Thoracic aorta (tissue), 2 donors: ENCODE measurements around the gene MXD3. TPM values are rescaled to one million over a fixed set of nuclear protein-coding genes. Genes with fewer than 3 reads are reported as not detected.

ENCODE experiments used
- ATAC-seq: fragments of 150-250 bp; one replicate; pipeline ENCODE4 v1.8.0; 2017; ENCODE audit warnings: low read depth; ENCODE audit not compliant: insufficient number of reproducible peaks, low FRiP score
- DNase-seq: peaks from one replicate; pipeline ENCODE4 v3.0.0-alpha.2; 2020; ENCODE audit warnings: low spot score
- H3K27ac ChIP-seq, 2 donors: fragments of 200-600 bp; sonication (generic); 1 replicate in 1 of 2; 2 replicates in 1 of 2; pipeline ENCODE4 v1.5.1; 2016; ENCODE audit warnings: mild to moderate bottlenecking in 2 of 2, moderate library complexity in 2 of 2
- H3K27me3 ChIP-seq: fragments of 200-600 bp; sonication (generic); replicated peaks from 2 replicates; pipeline ENCODE4 v1.6.0; 2016; ENCODE audit warnings: mild to moderate bottlenecking; ENCODE audit not compliant: insufficient read depth
- H3K36me3 ChIP-seq: fragments of 200-600 bp; sonication (generic); one replicate; pipeline ENCODE4 v1.5.1; 2016
- H3K4me1 ChIP-seq, 2 donors: fragments of 200-600 bp; sonication (generic); 1 replicate in 1 of 2; 2 replicates in 1 of 2; pipeline versions ENCODE4 v1.5.1 to v1.6.0; 2016; ENCODE audit warnings: low read depth in 2 of 2, mild to moderate bottlenecking in 1 of 2; ENCODE audit not compliant: control insufficient read depth in 1 of 2
- H3K4me3 ChIP-seq: fragments of 200-600 bp; sonication (generic); 2 replicates; pipeline ENCODE4 v1.5.1; 2016; ENCODE audit warnings: mild to moderate bottlenecking
- H3K9me3 ChIP-seq: fragments of 200-600 bp; sonication (generic); 2 replicates; pipeline ENCODE4 v1.5.1; 2016
- CTCF ChIP-seq: fragments of 200-600 bp; sonication (generic); IDR thresholded peaks from one replicate; pipeline ENCODE4 v1.5.1; 2019; ENCODE audit warnings: antibody characterized with exemption
- total RNA-seq, 2 donors: library from RNA; depleted of rRNA; stranded (reverse); fragments of >200 nt; gene quantifications; one replicate each; pipeline versions ENCODE4 v1.1.0 to v1.2.3, GENCODE V29; 2016

Gene MXD3
- total RNA-seq, 2 donors from 2014 or later = 11.9 to 17.6 TPM

GRCh38 chr5:177316005-177316404 lies 4.3 kb upstream of the MXD3 start:
- no peak for DNase-seq
- no peak for ATAC-seq
- Histone ChIP-seq H3K9me3 (no peaks in the 10 kb centered on the region), H3K27ac (no peak overlapping the region), H3K4me3 (no peak overlapping the region), H3K36me3 (peaks cover 2% of the 10 kb centered on the region), H3K27me3 (no peaks in the 10 kb centered on the region), H3K4me1 (peaks cover 5 to 19% of the 10 kb centered on the region in 2 donors)
- TF ChIP-seq CTCF = no peak

- H3K36me3 ChIP-seq = no peaks in the 10 kb centered on the region
- H3K27me3 ChIP-seq = no peaks in the 10 kb centered on the region
- no peak for DNase-seq
- no peak overlapping the region for H3K27ac ChIP-seq
- no peaks in the 10 kb centered on the region for H3K9me3 ChIP-seq
- peaks cover 5 to 23% of the 10 kb centered on the region in 2 donors for H3K4me1 ChIP-seq
- no peak for TF ChIP-seq CTCF
- H3K4me3 ChIP-seq = no peak overlapping the region
- ATAC-seq = no peak
Measured at GRCh38 chr5:177315411-177315810, 3.7 kb upstream of the MXD3 start.

GRCh38 chr5:177314376-177315342 lies 3.0 kb upstream of the MXD3 start:
- Histone ChIP-seq H3K27ac (no peak overlapping the region), H3K4me1 (peaks cover 5 to 23% of the 10 kb centered on the region in 2 donors), H3K27me3 (no peaks in the 10 kb centered on the region), H3K4me3 (no peak overlapping the region), H3K36me3 (no peaks in the 10 kb centered on the region), H3K9me3 (no peaks in the 10 kb centered on the region)
- DNase-seq (no peak), ATAC-seq (no peak)
- TF ChIP-seq CTCF = no peak

GRCh38 chr5:177313561-177314259 lies 2.0 kb upstream of the MXD3 start:
- no peak for TF ChIP-seq CTCF

GRCh38 chr5:177312649-177313181 lies 1.0 kb upstream of the MXD3 start:
- no peak for TF ChIP-seq CTCF
- Histone ChIP-seq H3K27ac (no peak overlapping the region), H3K4me1 (peaks cover 5 to 23% of the 10 kb centered on the region in 2 donors), H3K9me3 (no peaks in the 10 kb centered on the region), H3K4me3 (peak overlapping the region; percentile 90), H3K27me3 (no peaks in the 10 kb centered on the region), H3K36me3 (no peaks in the 10 kb centered on the region)
- no peak for ATAC-seq
- DNase-seq = no peak

More at GRCh38 chr5:177313561-177314259, 2.0 kb upstream of the MXD3 start:
- Histone ChIP-seq H3K27me3 (no peaks in the 10 kb centered on the region), H3K9me3 (no peaks in the 10 kb centered on the region), H3K4me1 (peaks cover 5 to 23% of the 10 kb centered on the region in 2 donors), H3K4me3 (no peak overlapping the region), H3K27ac (no peak overlapping the region), H3K36me3 (no peaks in the 10 kb centered on the region)
- DNase-seq (no peak), ATAC-seq (no peak)
